Suppressor macrophage treated with lipopolysaccharide for 4 hours (primary cell): ENCODE data around the gene SIRT3.
"Not testable (repeated sequence)": the region's sequence is repeated elsewhere in the genome, so short reads cannot be mapped to it uniquely, and the experiment has no call there.

Experiments
- DNase-seq: peaks from one replicate; pipeline ENCODE4 v3.0.0-alpha.2; 2020

Gene SIRT3

GRCh38 chr11:238346-238745 is 2.2 kb upstream of the SIRT3 start:
- not testable (repeated sequence) for DNase-seq

GRCh38 chr11:236774-237767 is 929 bp upstream of the SIRT3 start, which contains the start of gene PSMD13:
PSMD13 (plus strand) TSS chr11:236976; CDS start chr11:237050, 74 bp downstream.
- DNase-seq = peak; percentile 94

GRCh38 chr11:235609-235996 is 539 bp downstream of the SIRT3 start:
- DNase-seq = no peak

- DNase-seq = no peak
Observed at GRCh38 chr11:235180-235579, 962 bp downstream of the SIRT3 start.

GRCh38 chr11:232783-233565 is 3.2 kb downstream of the SIRT3 start:
- DNase-seq = no peak

GRCh38 chr11:230431-230830 is 5.7 kb downstream of the SIRT3 start:
- DNase-seq = no peak

- DNase-seq = no peak
Observed at GRCh38 chr11:227824-228379, 8.2 kb downstream of the SIRT3 start.

GRCh38 chr11:225734-226453 is 10.2 kb downstream of the SIRT3 start:
- DNase-seq = no peak

GRCh38 chr11:224424-224823 is 11.7 kb downstream of the SIRT3 start:
- DNase-seq = no peak

- no peak for DNase-seq
Observed at GRCh38 chr11:223884-224283, 12.3 kb downstream of the SIRT3 start.

GRCh38 chr11:223026-223789 is 12.9 kb downstream of the SIRT3 start:
- DNase-seq = no peak

GRCh38 chr11:221998-222789 is 13.9 kb downstream of the SIRT3 start:
- no peak for DNase-seq

- no peak for DNase-seq
Observed at GRCh38 chr11:221539-221938, 14.6 kb downstream of the SIRT3 start.

- not testable (repeated sequence) for DNase-seq
Observed at GRCh38 chr11:220641-221215, 15.4 kb downstream of the SIRT3 start.

- no peak for DNase-seq
Observed at GRCh38 chr11:218815-219593, 17.1 kb downstream of the SIRT3 start.

GRCh38 chr11:217704-218103 is 18.4 kb downstream of the SIRT3 start:
- DNase-seq = no peak

- no peak for DNase-seq
Observed at GRCh38 chr11:216081-216974, 19.8 kb downstream of the SIRT3 start.

GRCh38 chr11:215581-216037 is 20.5 kb downstream of the SIRT3 start:
- DNase-seq = no peak

GRCh38 chr11:214083-214482 is 22.1 kb downstream of the SIRT3 start:
- no peak for DNase-seq
